Activated CD4-positive, alpha-beta T cell treated with anti-CD3 and anti-CD28 coated beads, Interleukin-10, Interleukin-2, amounts not matched to agents 100 ng/mL and 50 ng/mL, durations not matched to agents 16 hours and 8 hours (primary cell): Measurements from ENCODE around the gene ITPR2.
"Not testable (repeated sequence)": the region's sequence is repeated elsewhere in the genome, so short reads cannot be mapped to it uniquely, and the experiment has no call there.

Experiments used
- DNase-seq: peaks from one replicate; pipeline ENCODE4 v3.0.0-alpha.2; 2020

Gene ITPR2

GRCh38 chr12:26654623-26655022 is 178.4 kb downstream of the ITPR2 start:
- DNase-seq = no peak

DNA sequence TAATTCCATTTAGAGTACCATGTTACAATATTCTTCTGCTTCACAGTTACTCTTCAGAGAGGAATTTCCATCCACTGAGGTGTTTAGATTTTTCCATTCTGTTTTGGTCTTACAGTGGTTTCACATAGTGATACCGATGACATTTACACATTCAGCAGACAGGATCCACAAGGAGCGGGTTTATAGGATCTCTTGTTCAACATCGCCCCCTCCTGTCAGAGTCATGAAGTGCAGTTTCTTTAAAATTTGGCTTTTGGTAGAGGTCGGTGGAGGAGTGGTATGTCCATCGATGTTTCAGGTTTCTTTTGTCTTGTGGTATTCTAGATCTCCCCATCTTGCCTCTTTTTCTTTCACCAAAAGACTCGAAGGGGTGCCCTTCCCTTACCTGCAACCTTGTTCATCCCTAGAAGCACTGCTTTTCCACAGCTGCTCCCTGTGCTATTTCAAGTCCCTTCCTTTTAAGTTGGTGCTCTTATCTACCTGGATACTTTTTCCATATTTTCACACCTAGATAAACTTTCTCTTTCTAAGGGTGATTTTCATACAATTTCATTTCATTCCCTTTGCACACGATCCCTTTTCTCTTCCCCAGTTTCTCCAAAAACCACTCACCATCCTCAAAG is 181.3 kb downstream of the ITPR2 start:
- DNase-seq = peak; percentile 69

DNA sequence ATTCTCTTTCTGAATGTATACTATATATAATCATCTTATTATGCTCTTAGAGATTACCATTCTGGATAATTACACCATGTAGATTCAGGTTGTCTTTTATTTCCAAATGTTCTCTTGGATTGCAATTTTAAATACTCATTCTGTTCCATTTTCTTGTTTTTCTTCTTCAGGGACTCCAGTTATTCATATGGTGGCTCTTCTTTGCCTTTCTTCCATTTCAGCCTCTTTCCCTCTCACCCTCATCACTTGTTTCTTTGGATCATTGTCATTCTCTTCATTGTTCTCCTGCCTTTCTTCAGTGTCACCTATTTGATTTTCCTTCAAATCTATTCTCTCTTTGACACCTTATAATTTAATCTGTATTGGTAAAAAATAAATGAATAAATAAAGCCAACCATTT is 182.0 kb downstream of the ITPR2 start:
- no peak for DNase-seq

DNA sequence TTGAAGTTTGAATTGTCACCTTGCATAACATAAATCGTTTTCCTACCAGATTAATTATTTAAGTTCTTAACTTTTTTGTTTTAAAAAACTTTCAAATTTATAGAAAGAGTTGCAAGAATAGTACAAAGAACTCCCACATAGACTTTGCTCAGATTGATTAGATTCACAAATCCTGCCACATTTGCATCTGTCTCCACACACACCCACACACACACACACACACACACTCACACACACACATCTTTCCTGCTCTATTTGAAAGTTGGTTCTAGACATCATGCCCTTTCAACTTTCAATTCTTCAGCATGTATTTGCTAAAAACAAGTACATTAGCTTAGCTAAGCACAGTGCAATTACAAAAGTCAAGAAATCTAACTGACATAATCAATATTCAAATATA is 184.0 kb downstream of the ITPR2 start:
- DNase-seq = no peak

GRCh38 chr12:26648584-26648983 is 184.4 kb downstream of the ITPR2 start:
- no peak for DNase-seq

DNA sequence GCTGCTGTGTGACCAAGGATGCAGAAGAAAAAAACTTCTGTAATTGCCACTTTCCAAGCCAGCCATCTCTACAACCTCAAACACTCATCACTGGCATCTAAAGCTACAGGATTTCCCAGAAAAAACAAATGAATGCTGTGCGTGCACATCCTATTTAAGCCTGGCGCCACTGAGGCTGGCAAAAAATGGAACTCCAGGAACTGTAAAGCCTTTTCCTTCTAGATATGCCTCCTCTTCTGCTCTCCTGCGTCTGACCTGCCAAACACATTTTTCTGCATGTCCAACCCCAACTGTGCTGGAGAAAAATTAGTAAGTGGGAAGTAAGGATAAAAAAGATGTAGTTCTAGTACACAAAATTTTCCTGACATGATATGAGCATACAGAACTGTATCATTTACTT is 184.9 kb downstream of the ITPR2 start:
- DNase-seq = no peak

DNA sequence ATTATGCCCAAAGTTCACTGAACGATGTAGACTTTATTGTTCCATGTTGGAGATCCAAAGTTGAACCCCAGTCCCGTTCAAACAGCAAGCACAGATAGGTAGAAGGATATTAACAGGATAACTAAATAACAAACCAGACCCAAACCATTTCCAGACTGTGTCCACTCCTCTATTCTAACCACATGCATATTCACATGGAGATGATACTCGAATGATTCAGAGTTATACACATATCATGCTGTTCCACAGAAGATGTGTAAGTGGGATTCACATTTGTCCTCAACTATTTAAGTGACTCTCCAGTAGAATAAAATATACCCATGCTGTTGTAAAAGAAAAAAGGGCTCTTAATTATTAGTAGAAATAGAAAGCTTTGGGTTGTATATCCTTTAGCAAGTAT is 185.9 kb downstream of the ITPR2 start:
- no peak for DNase-seq

GRCh38 chr12:26646571-26646970 is 186.4 kb downstream of the ITPR2 start:
- no peak for DNase-seq

DNA sequence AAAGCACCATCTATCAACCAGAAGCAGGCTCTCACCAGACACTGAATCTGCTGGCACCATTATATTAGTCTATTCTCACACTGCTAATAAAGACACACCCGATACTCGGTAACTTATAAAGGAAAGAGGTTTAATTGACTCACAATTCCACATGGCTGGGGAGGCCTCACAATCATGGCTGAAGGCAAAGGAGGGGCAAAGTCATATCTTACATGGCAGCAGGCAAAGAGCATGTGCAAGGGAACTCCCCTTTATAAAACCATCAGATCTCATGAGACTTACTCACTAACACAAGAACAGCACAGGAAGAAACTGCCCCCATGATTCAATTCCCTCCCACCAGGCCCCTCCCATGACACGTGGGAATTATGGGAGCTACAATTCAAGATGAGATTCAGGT is 188.6 kb downstream of the ITPR2 start:
- DNase-seq = not testable (repeated sequence)

DNA sequence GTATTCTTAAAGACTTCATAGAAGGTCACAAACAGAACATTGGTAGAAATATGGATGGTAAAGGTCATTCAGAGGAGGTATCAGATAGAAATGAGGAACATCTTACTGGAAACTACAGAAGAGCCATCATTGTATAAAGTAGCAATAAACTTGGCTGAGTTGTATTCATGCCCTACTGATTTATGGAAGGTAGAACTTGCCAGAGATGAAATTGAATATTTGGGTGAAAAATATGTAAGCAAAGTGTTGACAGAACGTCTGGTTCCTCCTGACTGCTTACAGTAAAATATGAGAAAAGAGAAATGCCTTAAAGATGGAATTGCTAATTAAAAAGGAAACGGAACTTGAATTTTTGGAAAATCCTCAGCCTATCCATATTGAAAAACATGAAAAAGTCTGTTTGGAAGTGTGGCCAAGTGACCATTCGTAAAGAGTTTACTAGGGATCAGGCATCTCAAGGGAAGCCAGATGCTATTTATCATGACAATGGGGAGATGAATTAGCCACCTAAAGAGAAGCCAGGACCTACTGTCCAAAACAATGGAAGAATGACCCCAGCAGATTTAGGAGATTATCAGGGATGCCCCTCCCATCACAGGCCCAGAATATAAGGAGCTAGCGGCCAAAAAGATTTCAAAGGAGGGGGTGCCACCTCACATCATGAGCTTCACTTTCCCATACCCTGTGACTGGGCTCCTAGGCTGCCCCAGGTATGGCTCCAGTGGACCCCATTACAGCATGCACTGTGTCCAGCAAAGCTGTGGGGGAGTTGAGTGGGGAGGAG is 189.3 kb downstream of the ITPR2 start:
- DNase-seq = no peak

- no peak for DNase-seq
Measured at GRCh38 chr12:26642361-26642760, 190.6 kb downstream of the ITPR2 start.

- no peak for DNase-seq
Measured at GRCh38 chr12:26636710-26637328, 196.2 kb downstream of the ITPR2 start.

- no peak for DNase-seq
Measured at GRCh38 chr12:26633591-26634210, 199.3 kb downstream of the ITPR2 start.

DNA sequence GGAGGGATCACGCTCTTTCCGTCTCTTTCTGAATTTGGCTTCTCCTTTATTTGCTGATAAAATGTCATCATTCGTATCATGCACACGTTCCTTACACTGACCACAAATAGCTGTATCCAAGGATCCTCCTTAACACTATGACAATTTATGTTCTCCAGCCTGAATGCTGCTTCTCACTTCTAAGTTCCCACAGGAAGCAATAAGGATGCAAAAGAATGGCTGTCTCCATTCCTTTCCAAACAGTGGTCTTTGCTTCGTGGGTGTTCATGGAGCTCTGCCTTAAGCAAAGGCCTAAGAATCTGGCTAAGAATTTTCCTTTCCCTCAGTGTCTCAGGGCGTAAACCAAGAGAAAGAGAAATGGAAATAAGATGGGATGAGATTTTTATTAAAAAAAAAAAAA is 200.2 kb downstream of the ITPR2 start:
- DNase-seq = no peak

DNA sequence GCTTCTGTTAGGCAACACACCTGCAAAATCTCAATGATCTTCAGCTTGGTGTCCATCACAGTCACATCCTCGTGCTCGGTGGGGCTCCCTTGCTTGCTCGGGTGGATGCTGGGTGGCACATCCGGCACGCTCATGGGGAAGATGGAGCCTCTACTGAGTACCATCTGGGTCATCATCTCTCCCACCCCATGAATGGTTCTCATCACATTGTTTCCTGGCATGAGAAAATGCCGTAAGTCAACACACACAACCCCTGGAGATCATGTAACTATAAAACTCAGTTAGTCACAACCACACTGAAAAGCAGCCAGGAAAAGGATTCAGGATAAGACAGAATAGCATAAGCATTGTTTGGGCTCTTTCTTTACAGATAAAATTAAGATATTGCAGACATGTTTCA is 201.1 kb downstream of the ITPR2 start:
- no peak for DNase-seq

GRCh38 chr12:26630546-26631027 is 202.4 kb downstream of the ITPR2 start:
- no peak for DNase-seq

DNA sequence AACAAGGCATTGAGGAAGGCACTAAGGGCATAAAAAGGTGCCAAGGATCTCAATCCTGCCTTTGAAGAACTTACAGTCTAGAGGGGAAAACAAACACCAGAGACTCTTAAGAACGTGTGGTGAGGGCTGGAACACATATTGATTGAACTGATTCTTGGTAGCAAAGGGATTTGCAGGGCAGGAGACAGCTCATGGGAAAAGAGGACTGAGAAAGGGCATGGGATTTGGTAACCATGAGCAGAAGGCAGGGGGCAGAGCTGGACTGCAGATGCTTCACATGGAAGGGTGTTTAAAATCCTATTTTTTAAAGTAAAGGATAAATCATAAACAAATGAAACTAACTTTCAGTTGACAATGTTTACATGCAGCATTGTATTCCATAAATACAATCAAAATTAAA is 203.1 kb downstream of the ITPR2 start:
- no peak for DNase-seq

DNA sequence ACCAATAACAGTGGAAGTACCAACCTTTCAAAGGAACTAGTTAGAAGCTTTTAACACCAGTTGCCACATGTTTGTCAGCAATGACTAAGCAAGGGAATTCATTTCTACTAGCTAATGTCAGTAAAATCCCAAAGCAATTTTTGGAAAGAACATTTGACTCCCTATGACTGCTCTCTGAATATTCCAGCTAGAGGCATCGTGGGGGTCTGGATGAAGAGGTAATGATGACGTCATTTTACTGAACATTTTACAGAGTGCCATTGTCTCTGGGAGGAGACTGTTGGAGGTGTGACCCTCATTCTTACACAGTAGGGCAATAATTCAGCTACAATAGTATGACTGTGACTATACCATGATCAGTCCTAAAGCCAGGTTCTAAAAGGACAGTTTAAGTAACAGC is 204.8 kb downstream of the ITPR2 start:
- no peak for DNase-seq

GRCh38 chr12:26627335-26627734 is 205.7 kb downstream of the ITPR2 start:
- DNase-seq = no peak

GRCh38 chr12:26623136-26623535 is 209.9 kb downstream of the ITPR2 start:
- peak; percentile 48 for DNase-seq

DNA sequence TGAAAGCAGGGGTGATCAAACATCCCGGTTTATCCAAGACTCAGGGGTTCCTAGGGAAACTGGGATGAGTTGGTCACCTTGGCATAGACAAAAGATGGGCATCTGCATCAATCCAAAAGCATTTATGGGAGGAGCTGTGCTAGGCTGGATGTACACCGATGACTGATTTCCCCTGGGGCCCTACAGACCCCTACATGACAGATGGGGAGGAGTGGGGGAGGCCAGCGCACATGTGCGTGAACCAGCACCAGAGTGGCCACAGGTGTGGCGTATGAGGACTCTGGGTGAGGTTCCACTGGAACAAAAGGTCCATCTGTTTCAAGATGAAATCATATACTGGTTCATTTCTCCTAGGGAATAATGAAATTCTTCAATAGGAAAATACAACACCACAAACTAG is 210.4 kb downstream of the ITPR2 start:
- no peak for DNase-seq

DNA sequence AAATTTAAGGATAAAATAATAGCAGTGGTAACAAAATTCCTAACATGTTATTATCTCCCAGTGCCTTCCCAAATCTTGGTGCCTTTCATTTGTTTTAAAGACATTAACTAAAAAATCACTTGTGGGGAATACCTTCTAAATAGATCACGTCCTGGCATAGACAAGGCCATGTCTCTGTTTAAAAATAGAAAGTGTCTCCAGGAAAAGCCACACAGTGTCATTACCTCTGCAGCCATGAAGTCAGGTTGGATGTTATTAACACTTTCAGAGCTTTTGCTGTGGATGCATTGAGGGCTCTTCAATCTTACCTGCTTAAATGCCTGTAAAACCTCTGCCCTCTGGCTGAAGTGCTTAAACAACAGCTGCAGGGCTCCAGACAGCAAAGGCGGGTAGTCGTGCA is 211.1 kb downstream of the ITPR2 start:
- DNase-seq = no peak

DNA sequence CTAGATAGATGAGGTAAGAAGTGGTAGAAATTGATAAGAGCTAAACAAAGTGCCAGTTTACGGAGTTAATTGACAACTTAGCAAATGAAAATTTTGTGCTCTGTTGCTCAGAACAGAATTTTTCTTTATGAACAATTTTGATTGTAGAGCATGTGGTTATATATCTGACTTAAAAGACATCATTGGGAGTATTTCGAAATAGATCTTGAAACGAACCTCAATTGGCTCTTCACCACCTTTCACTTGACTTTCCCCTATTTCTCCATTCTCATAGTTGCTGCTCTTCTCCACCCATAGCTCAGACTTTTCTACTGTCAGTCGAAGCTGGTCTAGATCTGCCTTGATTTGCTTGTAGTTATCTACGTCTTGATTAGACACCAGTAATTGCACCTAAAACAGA is 212.1 kb downstream of the ITPR2 start:
- DNase-seq = no peak

GRCh38 chr12:26617513-26617912 is 215.5 kb downstream of the ITPR2 start:
- no peak for DNase-seq
